Measurements from ENCODE around the gene MAN1C1. TPM values are rescaled to one million over a fixed set of nuclear protein-coding genes. Genes with fewer than 3 reads are reported as not detected.
A peak's percentile ranks its signal among the peaks of the same experiment; 100 is the strongest.

Gene MAN1C1
- total RNA-seq, 1 donor from 2014 or later, result 5.4 TPM

- H3K27ac Mint-ChIP-seq (ENCODE audit: unreplicated experiment), result peak overlapping the region; percentile 86
- H3K36me3 Mint-ChIP-seq (ENCODE audit: unreplicated experiment), result no peaks in the 10 kb centered on the region
- peak overlapping the region; percentile 67 for H3K4me3 Mint-ChIP-seq (ENCODE audit: unreplicated experiment)
- peak; percentile 55 for DNase-seq
- H3K9me3 Mint-ChIP-seq (ENCODE audit: unreplicated experiment), result peaks cover 9% of the 10 kb centered on the region
- H3K27me3 Mint-ChIP-seq (ENCODE audit: unreplicated experiment), result peaks cover 2% of the 10 kb centered on the region
- H3K4me1 Mint-ChIP-seq (ENCODE audit: low read depth, unreplicated experiment), result peaks cover 33% of the 10 kb centered on the region
- no peak for TF ChIP-seq CTCF (IDR thresholded peaks at IDR 0.05; ENCODE audit: partially characterized antibody, unreplicated experiment)
These were observed 46.8 kb upstream of the MAN1C1 start for GRCh38 chr1:25569597-25570396.

DNA sequence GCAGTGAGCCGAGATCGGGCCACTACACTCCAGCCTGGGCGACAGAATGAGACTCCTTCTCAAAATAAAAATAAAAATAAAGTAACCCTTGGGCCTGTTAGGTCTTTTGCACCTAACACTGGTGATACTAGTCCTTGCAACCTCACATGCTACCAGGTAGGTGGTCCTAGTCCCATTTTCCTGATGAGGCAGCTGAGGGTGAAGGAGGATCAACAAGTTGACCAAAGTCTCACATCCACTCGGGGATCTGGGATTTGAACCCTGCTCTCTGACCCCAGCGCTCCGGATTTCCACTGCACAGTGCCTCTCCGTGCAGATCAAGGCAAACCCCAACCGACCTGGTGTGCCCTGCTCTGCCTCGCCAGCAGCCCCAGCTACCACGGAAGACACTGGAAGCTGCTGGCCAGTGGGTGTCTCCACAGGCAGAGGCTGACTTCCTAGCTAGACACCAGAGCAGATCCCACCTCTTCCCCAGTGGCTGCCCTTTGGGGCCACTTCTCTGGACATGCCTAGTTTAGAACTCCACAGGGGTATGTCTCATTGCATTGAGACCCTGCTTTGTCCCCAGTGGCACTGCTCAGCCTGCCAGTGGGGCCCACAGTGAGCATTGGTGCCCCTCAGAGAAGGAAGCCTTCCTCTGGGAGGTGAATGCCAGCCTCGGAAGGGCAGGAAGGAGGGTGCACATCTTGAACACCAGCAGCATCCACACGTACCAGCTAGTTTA is 45.6 kb upstream of the MAN1C1 start:
- Mint-ChIP-seq H3K27ac (ENCODE audit: unreplicated experiment) (no peak overlapping the region), H3K4me1 (ENCODE audit: low read depth, unreplicated experiment) (peaks cover 31% of the 10 kb centered on the region), H3K4me3 (ENCODE audit: unreplicated experiment) (no peak overlapping the region), H3K9me3 (ENCODE audit: unreplicated experiment) (peaks cover 9% of the 10 kb centered on the region), H3K36me3 (ENCODE audit: unreplicated experiment) (no peaks in the 10 kb centered on the region), H3K27me3 (ENCODE audit: unreplicated experiment) (peaks cover 3% of the 10 kb centered on the region)
- DNase-seq, result no peak
- no peak for TF ChIP-seq CTCF (IDR thresholded peaks at IDR 0.05; ENCODE audit: partially characterized antibody, unreplicated experiment)

- peaks cover 26% of the 10 kb centered on the region for H3K4me1 Mint-ChIP-seq (ENCODE audit: low read depth, unreplicated experiment)
- H3K27ac Mint-ChIP-seq (ENCODE audit: unreplicated experiment), result no peak overlapping the region
These were observed 45.0 kb upstream of the MAN1C1 start for GRCh38 chr1:25571522-25571970.

DNA sequence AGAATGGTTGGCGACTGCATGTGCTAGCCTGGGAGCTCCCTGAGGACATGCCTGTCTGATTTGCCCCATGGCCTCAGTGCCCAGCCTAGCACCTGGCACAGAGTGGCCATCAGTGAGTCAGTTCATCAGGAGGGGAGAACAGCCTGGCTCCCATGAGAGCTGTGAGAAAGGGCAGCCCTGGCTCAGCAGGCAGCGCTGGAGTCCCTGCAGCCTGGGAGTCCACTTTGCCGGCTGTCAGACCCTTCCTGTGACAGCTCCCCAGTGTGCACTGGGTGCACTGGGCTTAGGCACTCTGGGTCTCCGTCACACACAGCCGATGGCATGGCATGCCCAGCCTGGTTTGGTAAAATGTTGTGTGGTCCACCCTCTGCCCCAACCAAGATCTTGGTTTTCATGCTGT is 44.5 kb upstream of the MAN1C1 start:
- H3K4me1 Mint-ChIP-seq (ENCODE audit: low read depth, unreplicated experiment), result peaks cover 24% of the 10 kb centered on the region
- DNase-seq, result no peak

More at GRCh38 chr1:25571522-25571970, 45.0 kb upstream of the MAN1C1 start:
- no peak for TF ChIP-seq CTCF (IDR thresholded peaks at IDR 0.05; ENCODE audit: partially characterized antibody, unreplicated experiment)
- Mint-ChIP-seq H3K9me3 (ENCODE audit: unreplicated experiment) (peaks cover 7% of the 10 kb centered on the region), H3K36me3 (ENCODE audit: unreplicated experiment) (no peaks in the 10 kb centered on the region), H3K27me3 (ENCODE audit: unreplicated experiment) (peaks cover 3% of the 10 kb centered on the region), H3K4me3 (ENCODE audit: unreplicated experiment) (no peak overlapping the region)
- DNase-seq, result no peak

More for the DNA sequence above, 44.5 kb upstream of the MAN1C1 start:
- no peak overlapping the region for H3K27ac Mint-ChIP-seq (ENCODE audit: unreplicated experiment)
- peaks cover 7% of the 10 kb centered on the region for H3K9me3 Mint-ChIP-seq (ENCODE audit: unreplicated experiment)
- no peak for TF ChIP-seq CTCF (IDR thresholded peaks at IDR 0.05; ENCODE audit: partially characterized antibody, unreplicated experiment)
- H3K27me3 Mint-ChIP-seq (ENCODE audit: unreplicated experiment), result peaks cover 3% of the 10 kb centered on the region
- no peaks in the 10 kb centered on the region for H3K36me3 Mint-ChIP-seq (ENCODE audit: unreplicated experiment)
- H3K4me3 Mint-ChIP-seq (ENCODE audit: unreplicated experiment), result no peak overlapping the region
